Muscle layer of colon (tissue), 2 donors: ENCODE results near the gene NKAIN2.

Experiments used
- H3K27ac ChIP-seq: one replicate; pipeline ENCODE4 v1.7.0; 2013; ENCODE audit warnings: low read depth, mild to moderate bottlenecking, low read length, moderate library complexity
- H3K27me3 ChIP-seq, 2 donors: one replicate each; pipeline ENCODE4 v1.7.0; 2013; ENCODE audit warnings: low read length in 2 of 2, mild to moderate bottlenecking in 2 of 2; ENCODE audit not compliant: insufficient read depth in 2 of 2, control insufficient read depth in 1 of 2
- H3K36me3 ChIP-seq: one replicate; pipeline ENCODE4 v1.7.0; 2013; ENCODE audit warnings: mild to moderate bottlenecking, low read length; ENCODE audit not compliant: insufficient read depth
- H3K4me1 ChIP-seq: one replicate; pipeline ENCODE4 v1.7.0; 2013; ENCODE audit warnings: mild to moderate bottlenecking, low read length; ENCODE audit not compliant: insufficient read depth
- H3K4me3 ChIP-seq, 2 donors: one replicate each; pipeline ENCODE4 v1.7.0; 2013; ENCODE audit warnings: low read length in 2 of 2, low read depth in 1 of 2, mild to moderate bottlenecking in 1 of 2, moderate library complexity in 1 of 2
- H3K9ac ChIP-seq: one replicate; pipeline ENCODE4 v1.7.0; 2013; ENCODE audit warnings: low read length
- H3K9me3 ChIP-seq: one replicate; pipeline ENCODE4 v1.7.0; 2013; ENCODE audit warnings: mild to moderate bottlenecking, low read length
- donor health status: abdominal sarcoma.
- donor health status: Adenocarcinoma of cecum.

Gene NKAIN2

DNA sequence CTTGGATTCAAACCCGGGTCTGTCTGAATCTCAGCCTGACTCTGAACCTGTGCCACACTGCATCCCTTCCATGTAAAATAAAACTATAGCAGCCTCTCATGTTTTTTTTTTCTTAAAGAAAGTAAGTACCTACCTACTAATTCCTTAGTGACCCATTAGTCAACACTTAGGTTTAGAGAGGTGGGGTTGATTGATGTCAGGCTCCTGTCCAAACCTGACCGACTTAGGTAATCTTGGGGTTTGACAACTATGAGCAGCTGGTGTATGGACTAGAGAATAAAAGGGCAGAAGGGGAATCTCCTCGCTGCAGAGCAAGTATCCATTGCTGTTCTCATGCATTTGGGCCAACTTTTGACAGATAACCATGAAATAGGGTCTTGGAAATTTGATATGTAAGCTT, 6.5 kb downstream of the NKAIN2 start:
- Histone ChIP-seq H3K9ac (no peak overlapping the region), H3K9me3 (no peaks in the 10 kb centered on the region), H3K4me1 (no peaks in the 10 kb centered on the region), H3K36me3 (no peaks in the 10 kb centered on the region), H3K27ac (no peak overlapping the region), H3K4me3 (no peak overlapping the region), H3K27me3 (no peaks in the 10 kb centered on the region)

DNA sequence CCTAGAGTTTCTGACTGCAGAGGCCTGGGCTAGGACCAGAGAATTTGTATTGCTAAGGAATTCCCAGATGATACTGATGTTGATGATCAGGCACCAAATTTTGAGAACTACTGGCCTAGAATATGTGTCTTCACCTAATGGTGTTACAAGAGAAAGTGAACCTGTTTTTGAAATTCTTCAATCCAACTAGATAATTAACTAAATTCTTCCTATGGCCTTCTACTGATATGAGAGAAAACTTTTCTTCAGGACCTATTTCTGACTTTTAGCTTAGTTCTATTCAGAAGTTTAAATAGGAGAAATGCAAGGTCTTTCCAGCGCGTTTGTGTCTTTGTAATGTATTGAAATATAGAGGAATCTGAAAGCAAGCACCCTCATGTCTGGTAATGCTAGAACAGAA, 7.3 kb downstream of the NKAIN2 start:
- Histone ChIP-seq H3K4me3 (no peak overlapping the region), H3K4me1 (no peaks in the 10 kb centered on the region), H3K9ac (no peak overlapping the region), H3K36me3 (no peaks in the 10 kb centered on the region), H3K27ac (no peak overlapping the region), H3K27me3 (no peaks in the 10 kb centered on the region), H3K9me3 (no peaks in the 10 kb centered on the region)

DNA sequence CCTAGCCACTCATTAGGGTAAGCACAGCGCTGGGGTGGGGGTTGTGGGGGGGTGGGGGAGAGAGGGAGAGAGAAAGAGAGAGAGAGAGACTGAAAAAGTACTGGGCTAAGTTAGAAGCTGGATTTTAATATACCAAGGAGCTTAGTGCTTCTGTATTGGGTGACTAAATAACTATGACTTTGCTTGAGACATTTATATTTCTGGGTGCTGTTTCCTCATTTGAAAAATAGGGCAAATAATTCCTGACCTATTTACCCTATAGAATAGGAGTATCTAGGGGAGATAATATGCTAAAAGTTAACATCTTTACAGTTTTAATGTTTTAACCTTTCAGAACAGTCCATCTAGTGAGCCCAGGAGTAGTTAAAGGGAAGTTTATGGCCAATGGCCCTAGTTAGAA, 7.7 kb downstream of the NKAIN2 start:
- Histone ChIP-seq H3K36me3 (no peaks in the 10 kb centered on the region), H3K9me3 (no peaks in the 10 kb centered on the region), H3K4me3 (no peak overlapping the region), H3K9ac (no peak overlapping the region), H3K4me1 (no peaks in the 10 kb centered on the region), H3K27me3 (no peaks in the 10 kb centered on the region), H3K27ac (no peak overlapping the region)

DNA sequence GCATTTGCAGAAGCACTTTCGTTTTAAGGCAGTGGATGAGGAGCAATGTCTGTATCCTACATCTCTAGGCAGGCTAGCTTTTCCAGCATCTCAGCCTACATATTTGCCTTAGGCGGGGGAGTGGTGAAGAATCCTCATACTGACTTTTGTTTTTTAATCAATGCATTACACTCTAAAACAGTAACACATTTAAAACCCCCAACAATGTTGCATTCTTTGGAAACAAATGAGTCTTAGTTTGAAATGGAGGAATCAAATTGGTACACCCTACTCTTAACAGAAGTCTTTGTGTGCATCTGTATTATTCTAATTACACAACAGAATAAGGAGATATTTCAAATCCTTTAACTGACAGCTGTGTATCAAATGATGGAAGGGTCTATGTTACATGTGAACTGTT, 9.0 kb downstream of the NKAIN2 start:
- no peak overlapping the region for H3K4me3 ChIP-seq

DNA sequence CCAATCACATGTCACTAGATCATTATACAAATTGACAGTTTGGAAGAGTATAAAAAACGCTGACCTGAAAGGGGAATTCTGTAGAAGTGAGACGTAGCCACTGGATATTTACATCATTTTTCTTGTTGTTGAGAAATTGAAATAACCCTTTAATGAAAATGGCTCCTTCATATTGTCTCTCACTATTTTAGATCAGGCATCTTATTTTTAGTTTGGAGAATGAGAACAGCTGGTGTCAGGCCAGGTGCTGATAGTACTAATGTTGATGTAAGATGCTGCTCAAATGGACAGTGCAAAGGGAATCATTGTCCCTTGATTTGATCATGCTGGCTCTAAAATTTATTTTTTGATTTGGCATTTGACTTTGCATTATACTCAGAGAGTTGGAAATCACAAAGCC, 17.4 kb downstream of the NKAIN2 start:
- H3K9ac ChIP-seq, result no peak overlapping the region
- no peak overlapping the region for H3K27ac ChIP-seq
- no peaks in the 10 kb centered on the region for H3K4me1 ChIP-seq
- H3K9me3 ChIP-seq, result no peaks in the 10 kb centered on the region
- H3K4me3 ChIP-seq, result no peak overlapping the region
- H3K36me3 ChIP-seq, result no peaks in the 10 kb centered on the region
- no peaks in the 10 kb centered on the region for H3K27me3 ChIP-seq

More for the DNA sequence above, 9.0 kb downstream of the NKAIN2 start:
- H3K9ac ChIP-seq, result no peak overlapping the region
- H3K27ac ChIP-seq, result no peak overlapping the region
- no peaks in the 10 kb centered on the region for H3K9me3 ChIP-seq
- no peaks in the 10 kb centered on the region for H3K36me3 ChIP-seq
- H3K4me1 ChIP-seq, result no peaks in the 10 kb centered on the region
- no peaks in the 10 kb centered on the region for H3K27me3 ChIP-seq

DNA sequence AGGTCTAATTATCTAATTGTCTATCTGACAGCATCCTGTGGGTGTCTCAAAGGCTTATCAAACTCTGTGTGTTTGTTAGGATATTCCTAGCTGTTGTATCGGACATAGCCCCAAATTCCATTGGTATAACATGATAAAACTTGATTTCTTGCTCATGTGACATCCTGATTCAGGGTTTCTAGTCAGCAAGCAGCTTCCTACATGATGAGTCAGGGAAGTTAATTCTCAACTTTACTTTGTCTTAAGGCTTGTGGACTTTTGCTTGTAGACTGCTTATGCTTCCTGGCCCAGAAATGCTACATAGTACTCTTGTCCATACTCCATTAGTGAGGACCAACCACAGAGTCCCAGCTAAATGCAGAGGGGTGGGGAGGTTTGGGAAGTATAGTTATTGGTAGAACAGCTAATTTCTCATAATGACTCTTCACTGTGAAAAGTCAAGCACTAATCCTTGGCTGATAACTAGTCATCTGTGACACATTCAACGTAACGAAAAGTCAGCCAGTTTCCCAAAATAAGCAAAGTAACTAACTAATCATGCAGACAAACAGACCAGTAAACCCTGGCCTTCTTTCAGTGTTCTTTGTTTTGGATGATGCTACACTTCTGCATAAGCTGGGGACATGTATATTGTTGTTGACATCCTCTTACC, 25.8 kb downstream of the NKAIN2 start:
- Histone ChIP-seq H3K4me3 (no peak overlapping the region), H3K9me3 (no peaks in the 10 kb centered on the region), H3K27me3 (no peaks in the 10 kb centered on the region), H3K27ac (no peak overlapping the region), H3K9ac (no peak overlapping the region), H3K4me1 (no peaks in the 10 kb centered on the region), H3K36me3 (no peaks in the 10 kb centered on the region)

DNA sequence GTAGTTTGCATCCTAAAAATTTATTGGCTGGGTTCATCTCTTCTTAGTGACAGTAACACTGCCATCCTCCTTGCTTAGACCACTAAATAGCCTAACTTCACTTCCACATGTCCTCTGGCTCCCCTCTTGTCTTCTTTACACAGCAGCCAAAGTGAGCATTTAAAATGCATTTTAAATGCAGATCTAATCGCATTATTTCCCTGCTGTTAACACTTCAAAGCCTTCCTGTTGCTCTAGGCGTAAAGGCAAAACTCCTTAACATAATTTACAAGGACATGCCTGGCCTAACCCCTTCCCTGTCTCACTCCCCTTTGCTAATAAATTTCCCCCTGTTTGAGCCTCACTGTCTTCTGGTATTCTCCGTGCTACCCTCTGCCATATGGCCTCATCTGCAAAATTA, 26.5 kb downstream of the NKAIN2 start:
- no peak overlapping the region for H3K27ac ChIP-seq
- H3K27me3 ChIP-seq, result no peaks in the 10 kb centered on the region
- H3K9ac ChIP-seq, result no peak overlapping the region
- H3K4me3 ChIP-seq, result no peak overlapping the region
- no peaks in the 10 kb centered on the region for H3K9me3 ChIP-seq
- no peaks in the 10 kb centered on the region for H3K4me1 ChIP-seq
- H3K36me3 ChIP-seq, result no peaks in the 10 kb centered on the region

DNA sequence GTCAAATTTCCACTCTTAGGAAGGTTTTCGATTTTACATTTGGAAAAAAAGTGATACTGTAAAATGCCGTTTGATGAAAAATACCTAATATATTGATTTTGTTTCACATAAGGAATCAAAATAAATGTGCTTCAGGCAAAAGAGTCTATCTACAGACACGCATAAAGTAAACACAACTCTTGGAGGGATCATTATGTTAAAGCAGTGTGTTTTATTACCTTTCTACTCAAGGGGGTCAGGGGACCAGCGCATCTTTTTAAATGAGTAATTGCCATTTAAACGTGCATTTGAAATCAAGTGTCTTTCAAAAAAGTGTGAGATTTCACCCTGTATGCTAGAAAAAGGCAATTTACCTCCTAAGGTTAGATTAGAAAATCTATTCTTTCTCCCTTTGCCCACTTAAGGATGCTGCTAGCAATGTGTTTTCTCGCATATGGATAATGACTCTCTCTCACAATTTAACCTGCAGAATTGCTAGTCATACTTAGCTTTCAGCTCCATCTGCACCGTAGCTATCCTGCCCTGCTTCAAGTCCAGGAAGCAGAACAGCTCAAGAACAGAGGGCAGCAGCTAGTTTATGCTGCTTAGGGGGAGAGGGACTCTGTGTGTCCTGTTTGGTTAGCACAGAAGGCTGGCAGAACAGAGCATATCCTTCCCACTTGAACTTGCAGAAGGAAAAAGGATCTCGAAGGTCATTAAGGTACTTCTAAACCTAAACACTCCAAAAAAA, 35.0 kb downstream of the NKAIN2 start:
- H3K27ac ChIP-seq, result no peak overlapping the region
- no peaks in the 10 kb centered on the region for H3K4me1 ChIP-seq
- H3K4me3 ChIP-seq, result no peak overlapping the region
- H3K9ac ChIP-seq, result no peak overlapping the region
- H3K36me3 ChIP-seq, result no peaks in the 10 kb centered on the region
- H3K27me3 ChIP-seq, result no peaks in the 10 kb centered on the region
- no peaks in the 10 kb centered on the region for H3K9me3 ChIP-seq

DNA sequence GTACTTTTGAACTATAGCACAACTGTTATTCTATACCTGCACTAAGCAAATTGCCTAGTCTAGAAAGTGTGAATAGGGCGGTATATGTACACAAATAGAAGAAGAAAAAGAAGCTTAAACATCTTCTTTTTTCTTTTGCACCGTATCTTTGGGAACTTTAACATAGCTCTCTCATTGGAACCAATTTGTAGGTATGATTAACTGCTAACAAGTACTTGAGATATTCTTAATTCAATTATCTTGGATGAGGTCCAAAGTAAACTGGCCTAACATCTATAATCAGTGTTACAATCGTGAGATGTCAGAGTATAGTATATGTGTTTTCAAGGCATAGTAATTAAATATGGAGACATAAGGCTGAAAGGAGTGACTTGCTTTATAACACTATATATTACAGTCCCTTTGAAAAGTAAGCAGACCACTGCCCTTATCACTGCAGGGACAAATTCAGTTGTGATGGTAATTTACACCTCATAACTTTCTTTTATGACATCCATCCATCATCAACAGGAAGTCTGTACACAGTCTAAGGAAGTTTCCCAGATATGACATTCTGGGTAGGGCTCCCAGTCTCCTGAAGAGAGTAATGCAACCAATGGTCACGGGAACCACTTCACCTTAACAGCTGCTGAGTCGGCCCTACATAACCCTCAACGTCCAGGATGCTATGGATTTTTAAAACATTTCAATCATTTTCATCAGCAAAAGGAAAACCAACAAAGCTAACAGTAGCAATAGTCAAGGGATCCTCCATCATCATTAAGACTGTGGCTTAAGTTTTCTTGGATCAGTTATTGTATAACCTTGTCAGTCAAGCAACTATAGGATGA, 37.6 kb downstream of the NKAIN2 start:
- H3K9ac ChIP-seq, result no peak overlapping the region
- no peaks in the 10 kb centered on the region for H3K27me3 ChIP-seq
- H3K36me3 ChIP-seq, result no peaks in the 10 kb centered on the region
- no peaks in the 10 kb centered on the region for H3K4me1 ChIP-seq
- H3K4me3 ChIP-seq, result no peak overlapping the region
- H3K9me3 ChIP-seq, result no peaks in the 10 kb centered on the region
- H3K27ac ChIP-seq, result no peak overlapping the region

DNA sequence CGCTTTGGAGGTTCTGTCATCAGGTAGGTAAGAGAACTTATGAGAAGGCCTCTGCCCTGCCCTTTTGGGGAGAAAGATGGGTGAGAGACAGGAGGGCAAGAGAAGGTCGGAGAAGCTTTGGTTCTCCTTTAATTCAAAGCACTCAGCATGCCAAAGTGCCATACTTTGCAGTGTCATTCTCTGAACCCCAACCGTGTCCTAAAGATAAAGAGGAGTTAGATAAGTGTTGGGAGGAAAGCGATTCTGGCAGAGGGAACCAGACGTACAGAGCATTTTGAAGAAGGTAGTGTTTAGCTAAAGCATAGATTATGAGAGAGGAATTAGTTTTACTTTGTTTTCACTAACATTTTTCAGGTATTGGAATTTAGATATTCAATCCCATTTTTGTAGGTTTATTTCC, 40.3 kb downstream of the NKAIN2 start:
- no peaks in the 10 kb centered on the region for H3K36me3 ChIP-seq
- H3K27ac ChIP-seq, result no peak overlapping the region
- H3K9ac ChIP-seq, result no peak overlapping the region
- no peaks in the 10 kb centered on the region for H3K9me3 ChIP-seq
- no peak overlapping the region for H3K4me3 ChIP-seq
- H3K4me1 ChIP-seq, result no peaks in the 10 kb centered on the region
- no peaks in the 10 kb centered on the region for H3K27me3 ChIP-seq

DNA sequence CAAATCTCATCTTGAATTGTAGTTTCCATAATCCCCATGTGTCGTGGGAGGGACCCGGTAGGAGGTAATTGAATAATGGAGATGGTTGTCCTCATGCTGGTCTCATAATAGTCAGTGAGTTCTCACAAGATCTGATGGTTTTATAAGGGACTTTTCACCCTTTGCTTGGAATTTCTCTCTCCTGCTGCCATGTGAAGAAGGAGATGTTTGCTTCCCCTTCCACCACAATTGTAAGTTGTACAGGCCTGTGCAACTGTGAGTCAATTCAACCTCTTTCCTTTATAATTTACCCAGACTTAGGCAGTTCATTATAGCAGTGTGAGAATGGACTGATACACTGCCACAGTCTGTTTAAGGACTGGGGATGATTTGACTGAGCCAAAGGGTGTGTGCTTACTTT, 44.7 kb downstream of the NKAIN2 start:
- no peak overlapping the region for H3K9ac ChIP-seq
- no peak overlapping the region for H3K27ac ChIP-seq
- H3K4me1 ChIP-seq, result no peaks in the 10 kb centered on the region
- no peak overlapping the region for H3K4me3 ChIP-seq
- H3K9me3 ChIP-seq, result no peaks in the 10 kb centered on the region
- no peaks in the 10 kb centered on the region for H3K36me3 ChIP-seq
- H3K27me3 ChIP-seq, result no peaks in the 10 kb centered on the region
